Right lobe of liver (tissue), 4 donors: ENCODE measurements around the gene UGT1A4.

Experiments
- POLR2A ChIP-seq: fragments of 450-650 bp; IDR thresholded peaks from one replicate; pipeline ENCODE4 v1.6.1; 2017; ENCODE audit warnings: antibody characterized with exemption, mild to moderate bottlenecking
- TF ChIP-seq, protein P1 (sequence below), 4 donors: fragments of 200-600 bp in 3 of 4; fragments of 450-650 bp in 1 of 4; IDR thresholded peaks; one replicate each; pipeline versions ENCODE4 v1.5.1 to v1.8.0; 2016 to 2022; ENCODE audit warnings: antibody characterized with exemption in 4 of 4, mild to moderate bottlenecking in 2 of 4
- donor health status: DM: no; HTN: no; CAD: no.
- donor health status: DM: no; HTN: no; CAD: no.
- donor health status: DM: no; HTN: yes; CAD: no.

DNA sequence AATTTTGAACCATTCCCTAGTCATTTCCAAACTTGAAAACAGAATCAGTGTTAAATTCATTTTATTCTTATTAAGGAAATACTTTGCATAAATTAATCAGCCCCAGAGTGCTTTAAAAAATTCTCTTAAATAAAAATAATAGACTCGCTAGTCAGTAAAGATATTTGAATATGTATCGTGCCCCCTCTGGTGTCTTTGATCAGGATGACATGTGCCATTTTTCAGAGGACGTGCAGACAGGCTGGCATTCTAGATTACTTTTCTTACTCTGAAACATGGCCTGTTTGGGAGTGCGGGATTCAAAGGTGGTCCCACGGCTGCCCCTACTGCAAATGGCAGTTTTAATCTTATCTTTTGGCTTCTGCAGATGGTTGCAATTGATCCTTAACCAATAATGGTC, 54.0 kb downstream of the UGT1A4 start:
- TF ChIP-seq, protein P1, sequence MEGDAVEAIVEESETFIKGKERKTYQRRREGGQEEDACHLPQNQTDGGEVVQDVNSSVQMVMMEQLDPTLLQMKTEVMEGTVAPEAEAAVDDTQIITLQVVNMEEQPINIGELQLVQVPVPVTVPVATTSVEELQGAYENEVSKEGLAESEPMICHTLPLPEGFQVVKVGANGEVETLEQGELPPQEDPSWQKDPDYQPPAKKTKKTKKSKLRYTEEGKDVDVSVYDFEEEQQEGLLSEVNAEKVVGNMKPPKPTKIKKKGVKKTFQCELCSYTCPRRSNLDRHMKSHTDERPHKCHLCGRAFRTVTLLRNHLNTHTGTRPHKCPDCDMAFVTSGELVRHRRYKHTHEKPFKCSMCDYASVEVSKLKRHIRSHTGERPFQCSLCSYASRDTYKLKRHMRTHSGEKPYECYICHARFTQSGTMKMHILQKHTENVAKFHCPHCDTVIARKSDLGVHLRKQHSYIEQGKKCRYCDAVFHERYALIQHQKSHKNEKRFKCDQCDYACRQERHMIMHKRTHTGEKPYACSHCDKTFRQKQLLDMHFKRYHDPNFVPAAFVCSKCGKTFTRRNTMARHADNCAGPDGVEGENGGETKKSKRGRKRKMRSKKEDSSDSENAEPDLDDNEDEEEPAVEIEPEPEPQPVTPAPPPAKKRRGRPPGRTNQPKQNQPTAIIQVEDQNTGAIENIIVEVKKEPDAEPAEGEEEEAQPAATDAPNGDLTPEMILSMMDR (IDR thresholded peaks at IDR 0.05): no peak
- no peak for TF ChIP-seq POLR2A
